ENCODE results near the gene USF2.
"Not testable (repeated sequence)": the region's sequence is repeated elsewhere in the genome, so short reads cannot be mapped to it uniquely, and the experiment has no call there.

Gene USF2

DNA sequence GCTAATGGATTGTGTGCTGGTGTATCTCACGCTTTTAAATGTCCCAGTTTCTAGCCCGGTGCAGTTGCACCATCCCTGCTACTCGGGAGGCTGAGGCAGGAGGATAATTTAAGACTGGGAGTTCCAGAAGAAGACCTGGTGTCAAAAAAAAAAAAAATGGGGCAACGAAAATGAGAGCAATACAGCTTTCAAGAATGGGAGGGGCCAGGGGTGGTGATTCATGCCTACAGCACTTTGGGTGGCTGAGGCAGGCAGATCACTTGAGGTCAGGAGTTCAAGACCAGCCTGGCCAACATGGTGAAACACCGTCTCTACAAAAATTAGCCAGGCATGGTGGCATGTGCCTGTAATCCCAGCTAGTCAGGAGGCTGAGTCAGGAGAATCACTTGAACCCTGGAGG, 17.3 kb downstream of the USF2 start:
- not testable (repeated sequence) for DNase-seq

DNA sequence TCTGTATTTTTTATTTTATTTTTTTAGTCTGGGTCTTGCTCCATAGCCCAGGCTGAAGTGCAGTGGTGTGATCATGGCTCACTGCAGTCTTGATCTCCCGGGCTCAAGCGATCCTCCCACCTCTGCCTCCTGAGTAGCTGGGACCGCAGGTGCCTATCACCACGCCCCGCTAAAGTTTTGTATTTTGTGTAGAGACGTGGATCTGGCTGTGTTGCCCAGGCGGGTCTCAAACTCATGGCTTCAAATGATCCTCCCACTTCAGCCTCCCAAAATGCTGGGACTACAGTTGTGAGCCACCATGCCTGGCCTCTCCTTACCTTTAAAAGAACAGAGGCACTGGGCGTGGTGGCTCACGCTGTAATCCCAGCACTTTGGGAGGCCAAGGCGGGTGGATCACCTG, 19.0 kb downstream of the USF2 start:
- no peak for DNase-seq

DNA sequence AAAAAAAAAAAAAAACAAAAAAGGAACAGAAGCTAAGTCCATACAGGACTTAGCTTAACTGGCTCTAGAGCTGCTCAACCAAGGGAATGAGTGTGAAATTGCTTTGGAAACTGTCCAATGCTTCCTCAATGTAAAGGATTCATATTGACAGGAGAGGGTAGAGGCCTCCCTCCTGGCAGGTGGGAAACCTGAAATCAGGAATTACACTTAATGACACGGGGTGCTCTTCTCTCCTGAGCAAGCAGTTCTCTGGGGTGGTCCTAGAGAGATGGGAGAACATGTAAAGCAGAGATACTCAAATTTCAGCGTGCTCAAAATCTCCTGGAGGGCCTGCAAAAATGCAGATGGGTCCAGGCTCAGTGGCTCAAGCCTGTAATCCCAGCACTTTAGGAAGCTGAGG, 19.6 kb downstream of the USF2 start:
- DNase-seq = no peak

DNA sequence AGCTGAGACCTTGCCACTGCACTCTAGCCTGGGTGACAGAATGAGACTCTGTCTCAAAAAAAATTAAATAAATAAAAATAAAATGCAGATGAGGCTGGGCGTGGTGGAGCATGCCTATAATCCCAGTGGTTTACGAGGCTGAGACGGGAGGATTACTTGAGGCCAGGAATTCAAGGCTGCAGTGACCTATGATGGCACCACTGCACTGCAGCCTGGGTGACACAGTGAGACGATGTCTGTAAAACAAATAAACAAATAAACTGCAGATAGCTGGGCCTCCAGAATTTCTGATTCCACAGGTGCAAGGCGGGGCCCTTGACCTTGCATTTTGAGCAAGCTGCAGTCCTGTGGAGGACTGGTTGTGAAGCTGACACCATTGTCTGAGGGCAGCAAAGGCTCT, 20.1 kb downstream of the USF2 start:
- DNase-seq = no peak

DNA sequence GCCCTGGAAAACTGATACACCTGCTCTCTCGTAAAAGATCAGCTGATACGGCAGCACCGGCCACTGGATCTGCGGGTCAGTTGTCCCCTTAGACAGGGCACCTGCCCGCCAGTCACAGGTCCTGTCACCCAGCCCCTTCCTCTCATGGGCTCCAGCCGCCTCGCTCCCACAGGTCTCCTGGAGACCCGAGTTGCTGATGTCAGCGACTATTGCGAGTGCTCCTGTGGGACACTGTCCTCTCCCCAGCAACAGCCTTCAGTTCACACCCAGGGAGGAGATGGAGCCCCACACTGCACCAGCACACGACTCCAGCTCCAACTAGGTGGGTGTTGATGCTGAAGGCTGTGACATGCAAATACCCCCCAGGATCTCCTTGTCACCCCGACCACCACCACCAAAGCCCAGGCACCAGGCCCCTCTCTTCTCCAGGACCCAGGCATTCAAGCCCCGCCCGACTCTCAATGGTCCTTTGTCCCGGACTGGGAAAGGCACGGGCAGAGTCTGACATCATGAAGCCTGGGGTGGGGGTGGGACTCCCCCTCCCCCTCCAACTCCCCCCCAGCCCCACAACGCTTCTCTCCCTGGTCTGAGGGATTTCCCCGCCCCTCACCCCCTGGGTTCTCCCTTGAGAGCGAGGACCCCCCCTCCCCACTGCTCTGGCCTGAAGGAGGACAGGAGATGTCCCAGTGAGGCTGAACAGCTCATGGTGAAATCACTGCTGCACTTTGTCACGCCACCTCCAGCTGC, 21.8 kb downstream of the USF2 start:
- DNase-seq = no peak

DNA sequence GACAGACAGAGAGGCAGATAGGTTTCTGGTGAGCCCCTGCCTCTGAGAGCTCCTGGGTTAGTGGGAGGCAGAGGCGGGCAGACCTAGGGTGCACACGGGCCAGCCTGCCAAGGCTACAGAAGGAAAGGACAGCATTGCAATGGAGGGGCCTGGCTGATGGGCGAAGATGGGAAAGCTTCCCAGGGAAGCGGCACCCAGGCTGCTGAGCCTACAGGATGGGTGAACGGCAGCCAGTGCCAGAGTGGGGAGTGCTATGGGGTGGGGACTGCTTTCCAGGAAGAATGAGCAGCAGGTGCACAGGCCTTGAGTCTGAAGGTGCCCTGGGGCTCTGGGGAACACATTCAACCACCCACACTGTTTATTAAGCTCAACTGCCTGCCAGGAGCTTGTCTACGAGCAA, 22.5 kb downstream of the USF2 start:
- DNase-seq = no peak

DNA sequence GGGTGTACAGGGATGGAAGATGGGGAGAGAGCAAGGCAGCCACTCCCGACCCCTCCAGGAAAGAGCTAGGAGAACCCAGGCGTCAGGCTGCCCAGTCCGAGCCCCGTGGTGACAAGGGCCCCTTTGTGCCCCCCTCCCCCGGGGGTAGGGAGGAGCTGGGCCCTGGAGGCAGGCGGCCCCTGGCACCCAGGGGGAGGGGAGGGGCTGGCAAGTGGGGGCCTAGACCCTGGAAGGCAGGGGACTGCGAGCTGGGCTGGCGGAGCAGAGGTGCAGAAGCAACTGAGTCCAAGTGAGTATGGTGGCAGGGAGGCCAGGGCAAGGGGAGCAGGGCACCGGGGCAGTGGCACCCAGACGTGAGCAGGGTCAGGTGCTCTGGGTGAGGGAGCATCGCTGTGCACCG, 23.2 kb downstream of the USF2 start, which contains the start of gene MAG:
MAG (plus strand) TSS at position 246 of the 400 bp plus-strand sequence. CDS start 3,248 bp downstream, outside the sequence.
- no peak for DNase-seq

DNA sequence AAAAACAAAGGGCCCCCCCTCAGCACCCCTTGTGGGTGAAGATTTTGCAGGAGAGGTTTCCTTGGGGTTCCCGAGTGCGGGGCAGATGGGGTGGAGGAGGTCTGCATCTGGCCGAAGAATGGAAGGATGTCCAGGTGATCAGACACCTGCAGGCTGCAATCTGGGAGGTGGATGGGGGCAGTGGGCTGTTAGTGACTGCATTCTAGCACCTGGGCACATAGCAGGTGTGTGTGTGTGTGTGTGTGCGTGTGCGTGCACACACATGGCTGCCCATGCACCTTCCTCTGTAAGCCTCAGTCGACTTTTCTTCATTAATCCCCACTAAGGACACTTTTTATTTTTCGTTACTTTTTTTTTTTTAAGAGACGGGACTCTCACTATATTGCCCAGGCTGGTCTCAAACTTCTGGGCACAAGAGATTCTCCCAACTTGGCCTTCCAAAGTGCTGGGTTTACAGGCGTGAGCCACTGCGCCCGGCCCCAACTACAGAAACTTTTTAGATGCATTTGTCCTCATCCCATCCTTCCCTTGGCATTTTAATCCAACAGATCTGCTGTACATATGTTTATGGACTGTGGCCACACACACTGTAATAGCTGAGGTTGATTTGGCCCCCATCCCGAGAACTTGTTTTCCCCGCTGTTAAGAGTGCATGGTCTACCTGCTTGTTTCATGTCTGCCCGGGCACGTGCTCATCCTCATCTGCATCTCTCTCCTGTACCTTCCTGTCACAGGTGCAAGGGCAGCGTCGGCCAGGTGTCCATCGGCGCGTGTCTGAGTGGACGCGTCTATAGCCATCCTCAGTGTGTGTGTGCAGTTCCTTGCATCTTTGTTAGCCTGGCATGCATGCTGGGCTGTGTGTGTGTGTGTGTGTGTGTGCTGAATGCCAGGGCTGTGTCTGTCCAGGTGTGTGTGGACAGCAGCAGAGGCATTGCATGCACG, 23.9 kb downstream of the USF2 start:
- DNase-seq = no peak

DNA sequence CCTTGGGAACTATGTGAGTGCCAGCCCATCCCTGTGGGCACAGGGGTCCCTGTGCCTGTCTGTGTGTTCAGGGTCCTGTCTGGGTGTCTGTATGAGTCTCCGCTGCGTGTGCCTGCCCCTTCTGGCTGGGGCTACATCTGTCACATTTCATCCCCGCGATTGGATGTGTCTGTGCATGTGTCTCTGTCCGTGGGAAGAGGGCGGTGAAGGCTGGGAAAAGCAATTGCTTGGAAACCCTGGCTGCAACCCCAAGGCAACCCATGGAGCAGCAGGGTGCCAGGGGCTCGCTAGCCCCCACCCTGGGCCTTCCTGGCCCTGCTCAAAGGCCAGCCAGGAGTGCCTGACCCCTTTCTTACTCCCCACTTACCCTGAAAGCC, 24.6 kb downstream of the USF2 start:
- DNase-seq = no peak

DNA sequence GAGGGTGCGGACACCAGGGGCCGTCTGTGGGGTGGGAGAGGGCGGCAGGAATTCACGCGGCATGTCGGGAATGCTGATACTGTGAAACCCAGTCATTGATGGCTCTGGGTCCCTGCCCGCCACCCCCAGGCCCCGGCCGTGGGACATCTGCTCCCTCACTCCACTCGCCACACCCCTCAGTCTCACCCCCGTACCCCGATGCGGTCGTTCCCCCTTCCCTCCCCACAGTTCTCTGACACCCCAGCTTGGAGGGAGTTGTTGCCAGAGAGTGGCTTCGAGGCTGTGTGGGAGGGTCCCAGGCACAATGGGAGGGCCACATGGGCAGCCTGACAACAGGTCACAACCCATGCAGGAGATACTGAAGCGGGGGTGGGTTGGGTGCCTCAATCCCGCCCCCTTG, 25.0 kb downstream of the USF2 start:
- no peak for DNase-seq

DNA sequence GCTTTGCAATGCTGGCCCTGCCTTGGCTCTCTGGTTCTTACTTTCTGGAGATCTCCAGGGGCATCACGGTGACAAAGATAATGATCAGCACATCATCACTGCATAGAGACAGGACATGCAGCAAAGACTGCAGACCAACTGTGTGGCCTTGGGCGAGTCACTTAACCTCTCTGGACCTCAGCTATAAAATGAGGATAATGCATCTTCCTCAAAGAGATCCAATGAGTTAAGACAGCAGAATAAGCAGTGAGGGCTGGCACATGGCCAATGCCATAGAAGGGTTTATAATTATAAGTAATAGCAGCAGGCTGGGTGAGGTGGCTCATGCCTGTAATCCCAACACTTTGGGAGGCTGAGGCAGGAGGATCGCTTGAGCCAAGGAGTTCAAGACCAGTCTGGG, 25.6 kb downstream of the USF2 start:
- DNase-seq = no peak

DNA sequence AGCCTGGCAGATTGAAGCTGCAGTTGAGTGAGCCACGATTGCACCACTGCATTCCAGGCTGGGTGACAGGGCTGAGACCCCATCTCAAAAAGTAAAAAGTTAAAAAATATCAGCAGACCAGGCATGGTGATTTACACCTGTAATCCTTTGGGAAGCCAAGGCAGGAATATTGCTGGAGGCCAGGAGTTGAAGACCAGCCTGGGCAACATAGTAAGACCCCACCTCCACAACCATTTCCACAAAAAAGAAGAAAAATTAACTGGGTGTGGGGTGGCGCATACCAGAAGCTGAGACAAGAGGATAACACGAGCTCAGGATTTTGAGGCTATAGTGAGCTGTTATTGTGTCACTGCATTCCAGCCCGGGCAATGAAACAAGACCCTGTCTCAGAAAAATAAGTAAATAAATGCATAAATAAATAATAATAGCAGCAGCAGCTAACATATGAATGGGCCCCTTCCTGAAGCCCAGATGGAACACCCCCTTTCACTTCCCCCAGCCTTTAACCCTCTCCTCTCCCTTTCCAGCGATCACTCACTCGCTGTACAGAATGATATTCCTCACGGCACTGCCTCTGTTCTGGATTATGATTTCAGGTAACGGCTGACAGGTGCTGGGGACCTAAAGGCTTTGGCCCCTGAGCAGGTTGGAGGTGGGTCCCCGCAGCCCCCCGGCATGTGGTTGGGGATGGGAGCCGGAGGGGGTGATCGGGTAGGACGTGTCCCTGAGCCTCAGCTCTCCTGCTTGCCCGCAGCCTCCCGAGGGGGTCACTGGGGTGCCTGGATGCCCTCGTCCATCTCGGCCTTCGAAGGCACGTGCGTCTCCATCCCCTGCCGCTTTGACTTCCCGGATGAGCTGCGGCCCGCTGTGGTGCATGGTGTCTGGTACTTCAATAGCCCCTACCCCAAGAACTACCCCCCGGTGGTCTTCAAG, 26.4 kb downstream of the USF2 start:
- no peak for DNase-seq

DNA sequence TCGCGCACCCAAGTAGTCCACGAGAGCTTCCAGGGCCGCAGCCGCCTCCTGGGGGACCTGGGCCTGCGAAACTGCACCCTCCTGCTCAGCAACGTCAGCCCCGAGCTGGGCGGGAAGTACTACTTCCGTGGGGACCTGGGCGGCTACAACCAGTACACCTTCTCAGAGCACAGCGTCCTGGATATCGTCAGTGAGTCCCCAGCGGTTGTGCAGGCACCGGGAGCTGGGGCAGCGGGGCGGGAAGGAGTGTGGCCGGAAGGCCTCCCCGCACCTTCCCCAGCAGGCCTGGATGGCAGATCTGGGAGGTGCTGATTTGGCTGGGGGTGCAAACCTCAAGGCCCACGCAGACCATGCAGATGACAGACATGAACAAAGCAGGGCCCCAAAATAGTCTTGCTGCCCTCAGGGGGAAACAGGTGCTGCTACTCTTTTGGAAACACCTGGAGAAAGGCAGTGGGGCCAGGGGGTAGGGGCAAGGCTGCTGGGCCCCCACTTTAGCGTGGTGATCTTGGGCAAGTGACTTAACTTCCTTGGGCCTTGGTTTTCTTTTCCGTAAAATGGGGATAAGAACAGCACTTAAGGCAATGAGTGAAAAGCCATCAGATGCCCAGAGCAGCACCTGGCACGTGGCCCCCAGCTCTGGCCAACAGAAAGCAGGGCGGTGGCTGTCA, 27.2 kb downstream of the USF2 start:
- DNase-seq = no peak

DNA sequence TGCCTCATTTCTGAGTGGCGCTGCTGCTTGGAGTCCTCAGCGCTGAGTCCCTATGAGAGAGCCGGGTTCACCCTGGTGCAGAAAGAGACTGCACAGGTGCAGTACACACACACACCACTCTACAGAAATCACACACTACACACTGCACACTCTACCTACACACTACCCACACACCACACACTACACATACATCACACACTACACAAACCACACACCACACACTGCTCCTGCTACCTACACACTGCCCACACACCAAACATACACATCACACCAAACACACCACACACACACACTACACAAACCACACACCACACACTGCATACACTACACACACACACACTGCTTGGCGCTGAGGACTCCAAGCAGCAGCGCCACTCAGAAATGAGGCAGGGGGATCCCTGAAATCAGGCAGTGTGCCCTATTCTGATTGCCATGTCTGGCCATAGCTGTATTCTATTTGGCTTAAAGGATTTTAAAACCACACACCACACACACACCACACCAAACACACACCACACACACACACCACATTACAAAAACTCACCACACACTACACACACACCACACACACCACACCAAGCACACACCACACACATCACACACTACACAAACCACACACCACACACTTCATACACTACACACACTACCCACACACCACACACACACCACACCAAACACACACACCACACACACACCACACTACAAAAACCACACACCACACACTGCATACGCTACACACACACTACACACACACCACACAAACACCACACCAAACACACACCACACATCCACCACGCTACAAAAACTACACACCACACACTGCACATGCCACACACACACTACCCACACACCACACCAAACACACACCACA, 28.1 kb downstream of the USF2 start:
- DNase-seq = no peak

DNA sequence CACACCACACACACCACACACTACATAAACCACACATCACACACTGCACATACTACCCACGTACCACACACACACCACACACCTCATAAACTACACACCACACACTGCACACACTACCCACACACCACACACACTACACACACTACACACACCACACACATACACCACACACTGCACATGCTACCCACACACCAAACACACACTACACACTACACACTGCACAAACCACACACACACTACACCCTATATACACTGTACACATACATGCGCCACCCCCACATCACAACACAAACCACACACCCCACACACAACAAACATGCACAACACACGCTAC, 28.7 kb downstream of the USF2 start:
- no peak for DNase-seq

DNA sequence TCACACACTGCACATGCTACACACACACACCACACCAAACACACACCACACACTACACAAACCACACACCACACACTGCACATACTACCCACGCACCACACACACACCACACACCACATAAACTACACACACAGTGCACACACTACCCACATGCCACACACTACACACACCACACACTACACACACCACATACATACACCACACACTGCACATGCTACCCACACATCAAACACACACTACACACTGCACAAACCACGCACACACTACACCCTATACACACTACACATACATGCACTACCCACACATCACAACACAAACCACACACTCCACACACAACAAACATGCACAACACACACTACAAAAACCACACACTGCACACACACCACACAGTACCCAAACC, 29.2 kb downstream of the USF2 start:
- no peak for DNase-seq

DNA sequence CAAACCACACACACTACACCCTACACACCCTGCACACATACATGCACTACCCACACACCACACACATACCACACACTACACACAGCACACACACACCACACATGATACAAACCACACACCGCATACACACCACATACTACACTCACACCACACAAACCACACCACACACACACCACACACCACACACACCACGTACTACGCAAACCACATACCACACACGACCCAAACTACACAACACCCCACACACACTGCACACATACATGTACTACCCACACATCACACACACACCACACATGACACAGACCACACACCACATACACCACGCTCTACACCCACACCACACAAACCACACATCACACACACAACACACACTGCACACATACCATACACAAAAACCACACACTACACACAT, 29.8 kb downstream of the USF2 start:
- DNase-seq = no peak

DNA sequence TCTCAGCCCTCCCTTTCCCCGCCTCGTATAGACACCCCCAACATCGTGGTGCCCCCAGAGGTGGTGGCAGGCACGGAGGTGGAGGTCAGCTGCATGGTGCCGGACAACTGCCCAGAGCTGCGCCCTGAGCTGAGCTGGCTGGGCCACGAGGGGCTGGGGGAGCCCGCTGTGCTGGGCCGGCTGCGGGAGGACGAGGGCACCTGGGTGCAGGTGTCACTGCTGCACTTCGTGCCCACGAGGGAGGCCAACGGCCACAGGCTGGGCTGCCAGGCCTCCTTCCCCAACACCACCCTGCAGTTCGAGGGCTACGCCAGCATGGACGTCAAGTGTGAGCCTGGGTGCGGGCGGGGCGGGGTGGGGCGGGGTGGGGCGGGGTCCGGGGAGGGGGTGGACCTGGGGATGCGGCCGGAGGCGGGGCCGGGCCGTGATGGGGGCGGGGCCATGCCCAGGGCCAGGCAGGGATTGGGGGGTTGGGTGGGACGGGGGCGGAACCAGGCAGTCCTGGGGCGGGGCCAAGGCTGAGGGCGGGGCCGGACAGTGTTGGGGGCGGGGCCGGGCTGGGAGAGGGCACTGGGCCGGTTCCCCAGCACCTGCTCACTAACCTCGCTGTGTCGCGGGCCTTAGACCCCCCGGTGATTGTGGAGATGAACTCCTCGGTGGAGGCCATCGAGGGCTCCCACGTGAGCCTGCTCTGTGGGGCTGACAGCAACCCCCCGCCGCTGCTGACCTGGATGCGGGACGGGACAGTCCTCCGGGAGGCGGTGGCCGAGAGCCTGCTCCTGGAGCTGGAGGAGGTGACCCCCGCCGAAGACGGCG, 31.0 kb downstream of the USF2 start:
- DNase-seq = no peak

DNA sequence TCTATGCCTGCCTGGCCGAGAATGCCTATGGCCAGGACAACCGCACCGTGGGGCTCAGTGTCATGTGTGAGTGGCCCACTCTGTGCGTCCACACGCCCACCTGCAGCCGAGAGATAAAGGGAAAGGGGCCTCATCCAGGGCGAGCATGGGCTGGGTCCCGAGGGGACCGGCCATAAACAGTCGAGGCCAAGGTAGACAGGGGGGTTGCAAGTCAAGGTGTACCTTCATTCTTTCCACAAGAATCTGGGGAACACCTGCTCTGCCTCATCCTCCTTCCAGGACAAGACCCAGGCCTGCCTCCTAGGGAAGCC, 31.5 kb downstream of the USF2 start:
- no peak for DNase-seq

DNA sequence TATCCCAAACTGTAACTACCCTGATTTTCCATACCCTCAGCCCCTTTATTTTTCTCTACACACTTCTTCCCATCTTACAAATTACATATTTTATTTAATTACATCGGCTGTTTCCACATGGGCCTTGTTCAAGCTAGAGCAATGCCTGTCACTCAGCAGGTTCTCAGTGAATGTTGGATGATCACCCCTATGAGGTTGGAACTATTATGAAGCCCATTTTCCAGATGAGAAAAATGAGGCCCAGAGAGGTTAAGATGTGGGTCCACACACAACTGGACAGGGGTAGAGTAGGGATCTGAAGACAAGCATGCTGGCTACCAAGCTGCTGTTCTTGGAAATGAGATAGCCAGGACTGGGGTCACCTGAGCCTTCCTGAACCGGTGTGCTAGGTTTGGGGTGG, 33.2 kb downstream of the USF2 start:
- DNase-seq = no peak

DNA sequence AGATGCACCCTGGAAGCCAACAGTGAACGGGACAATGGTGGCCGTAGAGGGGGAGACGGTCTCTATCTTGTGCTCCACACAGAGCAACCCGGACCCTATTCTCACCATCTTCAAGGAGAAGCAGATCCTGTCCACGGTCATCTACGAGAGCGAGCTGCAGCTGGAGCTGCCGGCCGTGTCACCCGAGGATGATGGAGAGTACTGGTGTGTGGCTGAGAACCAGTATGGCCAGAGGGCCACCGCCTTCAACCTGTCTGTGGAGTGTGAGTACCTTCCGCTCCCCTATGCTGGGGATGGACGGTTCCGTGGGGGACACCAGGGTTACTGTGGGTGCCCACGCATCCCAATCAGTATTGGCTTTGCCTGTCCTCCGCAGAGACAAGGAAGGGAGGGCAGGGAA, 33.7 kb downstream of the USF2 start:
- no peak for DNase-seq

Data from AML-193 (cell line).